HEK293T (cell line): ENCODE results near the gene HAX1.

Experiments
- ARNT ChIP-seq: fragments of 450-650 bp; IDR thresholded peaks from 2 replicates; pipeline ENCODE4 v1.6.1; 2017; ENCODE audit warnings: mild to moderate bottlenecking
- HDGF ChIP-seq: fragments of 450-650 bp; IDR thresholded peaks from 2 replicates; pipeline ENCODE4 v1.6.1; 2017; ENCODE audit warnings: antibody characterized with exemption, borderline replicate concordance
- NFRKB ChIP-seq: fragments of 450-650 bp; IDR thresholded peaks from 2 replicates; pipeline ENCODE4 v1.6.1; 2016; ENCODE audit warnings: mild to moderate bottlenecking, moderate library complexity
- SP1 ChIP-seq: fragments of 450-650 bp; IDR thresholded peaks from 2 replicates; pipeline ENCODE4 v1.6.1; 2017
- TARDBP ChIP-seq: fragments of 450-650 bp; IDR thresholded peaks from 2 replicates; pipeline ENCODE4 v1.6.1; 2016

DNA sequence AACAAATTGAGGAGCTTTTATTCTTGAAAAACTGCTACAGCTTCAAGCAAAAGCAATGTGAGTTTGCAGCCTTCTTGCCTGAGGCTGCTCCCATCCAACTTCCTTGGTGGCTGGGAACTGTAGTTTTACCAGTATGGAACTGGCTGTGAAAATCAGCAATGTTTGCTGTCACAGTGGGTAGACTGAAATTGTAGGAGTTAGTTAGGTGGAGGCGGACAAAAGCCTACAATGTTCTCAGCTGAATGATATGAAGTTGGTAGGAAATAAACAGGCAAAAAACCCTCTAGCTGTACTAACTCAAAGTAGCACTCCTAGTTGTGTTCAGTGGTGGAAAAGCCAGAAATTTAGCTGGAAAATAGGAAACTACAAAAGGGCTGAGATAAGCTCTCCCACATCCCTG, 18.5 kb downstream of the HAX1 start:
- TF ChIP-seq TARDBP (no peak), SP1 (no peak), HDGF (no peak), ARNT (no peak), NFRKB (no peak)
